GM18951 (cell line): ENCODE data around the gene CFAP69.
"Not testable (repeated sequence)": the region's sequence is repeated elsewhere in the genome, so short reads cannot be mapped to it uniquely, and the experiment has no call there.

Experiments
- POLR2A ChIP-seq: IDR thresholded peaks from 4 replicates; pipeline ENCODE4 v1.6.1; 2011; ENCODE audit warnings: mild to moderate bottlenecking; ENCODE audit not compliant: insufficient read length, insufficient read depth; ENCODE audit errors: extremely low read depth
- in situ Hi-C: fragments of 300-500 bp; cut with MboI; formaldehyde crosslinking; loops from one replicate; pipeline ENCODE4 v1.12.0; 2022; ENCODE audit warnings: low sequenced_read_pairs, mixed read lengths, inconsistent platforms; ENCODE audit not compliant: unreplicated experiment

The CFAP69 gene

GRCh38 chr7:90346336-90347125 lies 101.6 kb downstream of the CFAP69 start, which contains the start of gene GTPBP10:
Gene GTPBP10, plus strand, starts transcription at chr7:90346716. Its CDS starts 26 bp downstream, at chr7:90346742.
- in situ Hi-C loops, result no loop called here
- peak; percentile 92 for TF ChIP-seq POLR2A

- in situ Hi-C loops, result no loop called here
- TF ChIP-seq POLR2A, result no peak
Observed at GRCh38 chr7:90347759-90348158, 102.8 kb downstream of the CFAP69 start.

GRCh38 chr7:90349305-90349704 lies 104.3 kb downstream of the CFAP69 start:
- no peak for TF ChIP-seq POLR2A
- in situ Hi-C loops, result no loop called here

- in situ Hi-C loops, result not testable (repeated sequence)
Observed at GRCh38 chr7:90350032-90350431, 105.1 kb downstream of the CFAP69 start.

GRCh38 chr7:90351987-90352386 lies 107.0 kb downstream of the CFAP69 start:
- in situ Hi-C loops, result no loop called here
- TF ChIP-seq POLR2A, result no peak
